GM12892 (cell line): ENCODE measurements around the gene CARD9.
"Not testable (repeated sequence)": the region's sequence is repeated elsewhere in the genome, so short reads cannot be mapped to it uniquely, and the experiment has no call there.

Source experiments
- POLR2A ChIP-seq: IDR thresholded peaks from 2 replicates; pipeline ENCODE4 v1.6.1; 2011; ENCODE audit warnings: low read depth, low read length, control low read depth
- POLR2AphosphoS5 ChIP-seq: IDR thresholded peaks from 2 replicates; pipeline ENCODE4 v1.6.1; 2011; ENCODE audit warnings: low read depth, low read length, control low read depth

GRCh38 chr9:136319244-136319643 is 54.2 kb downstream of the CARD9 start:
- not testable (repeated sequence) for TF ChIP-seq POLR2A, POLR2AphosphoS5
